ENCODE results near the gene CDH11.

The CDH11 gene, protein sequence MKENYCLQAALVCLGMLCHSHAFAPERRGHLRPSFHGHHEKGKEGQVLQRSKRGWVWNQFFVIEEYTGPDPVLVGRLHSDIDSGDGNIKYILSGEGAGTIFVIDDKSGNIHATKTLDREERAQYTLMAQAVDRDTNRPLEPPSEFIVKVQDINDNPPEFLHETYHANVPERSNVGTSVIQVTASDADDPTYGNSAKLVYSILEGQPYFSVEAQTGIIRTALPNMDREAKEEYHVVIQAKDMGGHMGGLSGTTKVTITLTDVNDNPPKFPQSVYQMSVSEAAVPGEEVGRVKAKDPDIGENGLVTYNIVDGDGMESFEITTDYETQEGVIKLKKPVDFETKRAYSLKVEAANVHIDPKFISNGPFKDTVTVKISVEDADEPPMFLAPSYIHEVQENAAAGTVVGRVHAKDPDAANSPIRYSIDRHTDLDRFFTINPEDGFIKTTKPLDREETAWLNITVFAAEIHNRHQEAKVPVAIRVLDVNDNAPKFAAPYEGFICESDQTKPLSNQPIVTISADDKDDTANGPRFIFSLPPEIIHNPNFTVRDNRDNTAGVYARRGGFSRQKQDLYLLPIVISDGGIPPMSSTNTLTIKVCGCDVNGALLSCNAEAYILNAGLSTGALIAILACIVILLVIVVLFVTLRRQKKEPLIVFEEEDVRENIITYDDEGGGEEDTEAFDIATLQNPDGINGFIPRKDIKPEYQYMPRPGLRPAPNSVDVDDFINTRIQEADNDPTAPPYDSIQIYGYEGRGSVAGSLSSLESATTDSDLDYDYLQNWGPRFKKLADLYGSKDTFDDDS

DNA sequence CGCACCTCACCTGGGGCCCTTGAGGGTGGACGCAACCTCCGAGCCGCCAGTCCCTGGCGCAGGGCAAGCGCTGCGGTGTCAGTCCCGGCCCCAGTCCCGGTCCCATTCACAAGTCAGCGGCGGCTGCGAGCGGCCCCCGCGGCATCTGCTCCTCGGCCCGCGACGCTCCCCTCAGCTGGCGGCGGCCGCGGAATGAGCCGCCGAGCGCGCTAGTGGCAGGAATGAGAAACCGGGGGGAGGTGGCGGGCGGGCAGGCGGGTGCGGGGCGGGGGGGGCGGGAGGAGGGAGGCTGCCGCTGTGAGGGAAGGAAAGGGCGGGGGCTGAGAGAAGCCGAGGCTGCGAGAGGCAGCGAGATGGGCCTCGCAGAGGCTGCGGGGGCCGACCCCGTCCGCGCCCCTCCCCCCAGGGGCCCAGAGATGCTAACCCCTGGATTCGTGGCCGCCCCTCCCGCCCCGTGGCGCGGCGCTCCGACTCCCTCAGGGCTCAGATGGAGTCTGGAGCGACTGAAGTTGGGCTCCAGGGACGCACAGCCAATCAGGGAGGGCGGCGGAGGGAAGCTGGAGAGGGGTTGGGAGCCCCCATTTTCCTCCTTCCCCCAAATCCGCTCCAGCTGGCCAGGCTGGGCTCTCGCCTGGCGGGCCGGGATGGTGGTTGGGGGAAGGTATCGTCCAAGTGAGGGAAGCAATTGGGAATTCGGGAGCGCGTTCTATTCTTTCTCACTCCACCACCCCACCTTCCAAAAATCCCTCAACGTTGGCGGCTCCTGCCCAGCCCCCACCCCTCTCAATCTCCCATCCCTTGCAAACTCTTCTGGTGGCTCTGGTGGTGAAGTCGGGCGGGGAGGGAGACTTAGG, at the start of gene CDH11:
CDH11 (minus strand) TSS at position 194 of the 854 bp plus-strand sequence. CDS start 117,194 bp downstream, outside the sequence.
- DNase-seq (ENCODE audit: low read depth in 3 of 3, low spot score in 1 of 3): no peak

- DNase-seq (ENCODE audit: low read depth in 3 of 3, low spot score in 1 of 3): no peak
These were observed 32.5 kb upstream of the CDH11 start for GRCh38 chr16:65154321-65154720.

DNA sequence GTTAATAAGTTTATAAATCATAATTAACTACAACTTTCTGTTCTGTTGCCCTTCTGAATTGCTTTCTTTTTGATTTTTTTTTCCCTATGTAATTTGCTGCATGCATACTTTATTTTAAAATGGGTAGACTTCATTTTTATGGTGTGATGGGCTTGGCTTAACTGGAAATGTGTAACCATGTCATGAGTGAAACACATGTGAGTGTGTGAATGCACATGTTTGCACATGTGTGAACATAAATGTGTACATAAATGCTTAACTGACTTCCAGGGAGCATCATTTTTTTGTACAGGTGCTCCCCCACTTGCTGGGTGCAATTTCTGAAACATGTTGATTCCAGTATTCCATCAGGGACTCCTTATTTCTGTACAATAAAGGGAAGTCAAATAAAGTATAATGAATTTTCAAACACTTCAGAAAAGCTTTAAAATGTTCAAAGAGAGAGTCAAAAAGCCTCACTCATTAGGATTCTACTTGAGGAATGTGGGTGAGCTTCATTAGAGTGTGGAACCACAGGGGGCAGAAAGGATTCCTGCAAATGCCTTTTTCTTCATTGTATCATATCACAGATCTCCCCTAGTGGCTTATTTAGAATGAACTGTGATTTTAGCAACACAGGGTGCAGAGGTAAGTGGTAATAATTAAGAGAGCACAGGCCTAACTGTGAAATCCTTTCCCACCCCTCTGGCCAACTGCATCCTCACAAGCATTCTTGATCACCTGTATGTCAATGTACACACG, 31.7 kb upstream of the CDH11 start:
- DNase-seq (ENCODE audit: low read depth in 3 of 3, low spot score in 1 of 3): no peak

GRCh38 chr16:65148804-65149203, 26.9 kb upstream of the CDH11 start:
- no peak for DNase-seq (ENCODE audit: low read depth in 3 of 3, low spot score in 1 of 3)

DNA sequence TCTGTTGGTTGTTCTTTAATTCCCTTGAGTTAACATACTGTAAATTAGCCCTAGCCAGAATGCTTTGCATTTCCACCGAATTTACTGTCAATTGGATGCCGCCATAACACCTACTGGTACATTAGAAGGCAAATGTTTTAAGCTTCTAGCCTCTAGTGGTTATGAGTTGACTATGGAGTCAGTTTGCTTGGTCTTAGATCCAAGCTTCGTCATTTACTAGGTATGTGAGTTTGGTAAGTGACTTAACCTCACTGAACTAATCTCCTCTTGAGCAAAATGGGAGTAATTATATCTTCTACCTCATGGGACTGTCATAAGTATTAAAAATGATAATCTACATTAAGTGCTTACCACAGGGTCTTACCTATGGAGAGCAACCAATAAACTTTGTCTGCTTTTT, 20.4 kb upstream of the CDH11 start:
- DNase-seq (ENCODE audit: low read depth in 3 of 3, low spot score in 1 of 3): no peak

DNA sequence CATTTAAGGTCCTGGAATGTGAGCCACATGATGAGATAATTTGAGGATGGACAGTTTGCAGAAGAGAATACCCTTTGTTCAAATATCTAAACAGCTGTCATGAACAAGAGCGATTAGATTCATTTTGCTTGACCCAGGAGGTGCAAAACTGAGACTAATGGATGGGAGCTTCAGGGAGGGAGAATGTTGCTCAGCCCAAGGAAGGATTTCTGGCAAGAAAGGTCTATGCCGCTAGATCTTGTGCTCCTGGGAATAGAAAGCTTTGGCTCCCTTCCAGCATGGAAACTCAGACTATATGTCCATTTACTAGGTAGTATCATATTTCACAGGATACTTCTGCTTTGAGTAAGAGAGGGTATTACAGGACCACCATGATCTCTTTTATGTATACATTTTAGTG, 14.8 kb upstream of the CDH11 start:
- no peak for DNase-seq (ENCODE audit: low read depth in 3 of 3, low spot score in 1 of 3)

- DNase-seq (ENCODE audit: low read depth in 3 of 3, low spot score in 1 of 3): no peak
These were observed 5.2 kb upstream of the CDH11 start for GRCh38 chr16:65126845-65127624.

DNA sequence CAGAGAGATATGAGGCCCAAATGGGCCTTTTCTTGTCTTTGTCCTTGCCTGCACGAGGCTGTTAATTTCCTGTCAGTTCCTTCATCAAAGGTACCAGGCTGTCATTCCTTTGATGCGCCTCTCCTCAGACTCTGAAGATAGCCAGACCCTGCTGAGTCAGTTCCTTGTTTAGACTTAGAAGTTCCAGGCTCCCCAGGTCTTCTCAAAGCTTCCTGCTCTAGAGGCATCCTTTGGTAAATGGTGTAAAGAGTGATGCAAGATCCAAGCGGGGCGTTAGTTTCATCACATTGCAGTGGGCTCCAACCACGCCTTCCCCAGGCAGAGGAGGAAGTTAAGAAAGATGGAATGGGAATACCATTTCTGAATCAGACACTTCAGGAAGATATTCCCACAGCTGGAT, 4.0 kb upstream of the CDH11 start:
- DNase-seq (ENCODE audit: low read depth in 3 of 3, low spot score in 1 of 3): no peak

DNA sequence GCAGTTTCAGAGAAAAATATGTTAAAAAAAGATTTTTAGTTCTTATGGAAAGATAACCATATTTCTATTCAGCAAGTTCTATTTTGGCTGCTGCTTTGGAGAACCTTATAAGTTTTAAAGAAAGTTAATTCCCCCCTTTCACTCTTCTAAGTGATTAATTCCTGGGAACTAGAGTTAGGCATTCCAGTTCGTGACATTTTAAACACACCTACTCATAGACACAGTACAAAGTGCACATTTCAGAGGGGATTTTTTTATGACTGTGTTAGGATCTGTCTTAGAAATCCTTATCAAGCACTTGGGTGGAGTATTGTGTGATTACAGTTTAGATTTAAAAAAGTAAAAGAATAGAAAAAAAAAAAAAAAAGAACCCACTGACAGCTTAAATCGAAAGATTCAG, 3.5 kb upstream of the CDH11 start:
- no peak for DNase-seq (ENCODE audit: low read depth in 3 of 3, low spot score in 1 of 3)

- no peak for DNase-seq (ENCODE audit: low read depth in 3 of 3, low spot score in 1 of 3)
These were observed 2.7 kb upstream of the CDH11 start for GRCh38 chr16:65124596-65124995.

- no peak for DNase-seq (ENCODE audit: low read depth in 3 of 3, low spot score in 1 of 3)
These were observed 2.3 kb upstream of the CDH11 start for GRCh38 chr16:65124212-65124548.

DNA sequence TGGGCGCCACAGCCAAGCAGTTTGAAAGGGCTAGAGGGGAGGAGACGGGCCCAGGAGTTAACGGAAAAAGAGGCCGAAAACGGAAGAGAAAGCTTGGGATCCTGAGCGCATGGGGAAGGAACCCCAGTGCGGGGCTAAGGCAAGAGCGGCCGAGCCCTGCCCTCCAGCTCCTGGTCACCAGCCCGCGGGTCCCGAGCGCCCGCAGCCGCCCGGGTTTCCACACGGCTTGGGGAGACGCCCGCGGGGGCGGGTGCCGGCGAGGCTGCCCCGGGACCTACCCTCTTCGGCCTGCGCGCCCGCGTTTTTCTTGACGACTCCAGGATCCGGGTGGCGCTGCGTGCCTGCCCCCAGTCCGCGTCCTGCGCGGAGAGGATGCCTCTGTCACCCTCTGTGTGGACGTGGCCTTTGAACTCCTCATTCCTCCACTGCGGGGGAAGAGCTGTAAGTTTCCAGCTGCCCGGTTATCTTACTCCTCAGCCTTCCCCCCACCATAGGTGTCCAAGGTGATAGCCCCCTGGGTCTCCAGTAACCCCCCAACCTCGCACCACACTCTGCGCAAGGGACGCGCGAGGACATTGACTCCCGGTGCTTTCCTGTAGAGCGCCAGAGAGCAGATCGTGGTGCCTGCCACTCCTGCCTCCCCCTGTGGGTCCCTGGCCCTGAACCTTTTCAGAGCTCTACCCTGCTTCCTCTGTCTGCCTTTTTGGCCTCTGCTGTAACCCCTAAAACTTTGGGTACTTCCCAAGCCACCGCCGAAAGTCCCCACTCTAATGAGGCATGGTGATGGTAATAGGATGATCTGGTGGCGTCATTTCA, 1.7 kb upstream of the CDH11 start:
- DNase-seq (ENCODE audit: low read depth in 3 of 3, low spot score in 1 of 3): no peak

- DNase-seq (ENCODE audit: low read depth in 3 of 3, low spot score in 1 of 3): no peak
These were observed 997 bp upstream of the CDH11 start for GRCh38 chr16:65122724-65123395.

DNA sequence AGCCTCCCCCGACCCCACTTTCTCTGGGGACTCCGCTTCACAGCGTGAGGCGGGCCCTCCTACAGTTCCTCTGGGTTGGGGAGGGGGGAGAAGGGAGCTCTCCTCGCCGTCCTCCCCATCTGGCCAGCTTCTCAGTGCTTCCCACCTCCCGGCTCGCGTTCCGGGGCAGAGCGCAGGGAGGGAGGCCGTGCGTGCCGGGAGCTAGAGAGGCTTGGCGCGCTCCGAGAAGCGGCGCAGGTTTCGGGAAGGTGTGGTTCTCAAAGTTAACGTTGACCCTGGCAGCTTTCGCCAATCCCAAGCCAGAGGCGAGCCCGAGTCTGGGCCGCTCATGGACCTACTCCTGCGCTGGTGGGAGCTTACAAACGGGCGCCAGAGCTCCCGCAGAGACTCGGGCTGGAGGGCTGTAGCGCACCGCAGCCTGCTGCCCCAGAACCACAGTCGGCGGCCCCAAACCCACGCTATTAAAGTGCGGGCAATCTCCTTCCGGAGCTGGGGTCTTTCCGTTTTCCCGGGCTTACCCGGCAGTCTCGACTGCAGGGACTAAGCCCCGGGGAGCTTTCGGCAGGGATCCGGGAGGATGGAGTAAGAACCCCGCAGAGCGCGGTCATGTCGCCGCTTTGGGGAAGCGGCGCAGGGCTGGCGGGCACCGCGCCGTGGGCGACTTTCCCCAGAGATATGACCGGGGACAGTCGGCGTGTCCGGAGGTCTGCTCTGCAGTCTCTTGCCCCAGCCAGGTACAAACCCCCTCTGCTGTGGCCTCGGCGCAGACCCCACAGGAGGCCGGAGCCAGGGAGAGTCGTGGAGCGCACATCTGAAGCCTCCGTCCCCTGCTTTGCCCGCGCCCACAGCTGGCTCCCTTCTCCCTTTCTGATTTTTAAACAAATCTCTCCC, 787 bp downstream of the CDH11 start:
- no peak for DNase-seq (ENCODE audit: low read depth in 3 of 3, low spot score in 1 of 3)

DNA sequence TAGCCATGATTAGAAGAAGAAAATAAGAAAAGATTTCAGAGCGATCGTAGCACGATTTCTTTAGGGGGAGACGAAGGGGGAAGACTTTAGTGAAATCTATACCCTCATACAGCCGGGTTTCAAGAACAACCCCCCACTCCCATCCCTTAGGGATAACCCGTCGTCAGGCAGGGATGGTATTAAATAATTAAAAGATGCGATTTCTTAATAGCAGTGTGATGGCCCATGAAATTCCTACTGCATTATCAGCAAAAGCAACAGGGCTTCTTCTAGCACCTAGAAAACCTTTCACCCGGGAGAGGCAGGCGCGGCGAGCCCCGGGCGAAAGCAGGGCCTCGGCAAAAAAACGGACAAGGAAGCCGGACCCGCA, 1.4 kb downstream of the CDH11 start:
- no peak for DNase-seq (ENCODE audit: low read depth in 3 of 3, low spot score in 1 of 3)

DNA sequence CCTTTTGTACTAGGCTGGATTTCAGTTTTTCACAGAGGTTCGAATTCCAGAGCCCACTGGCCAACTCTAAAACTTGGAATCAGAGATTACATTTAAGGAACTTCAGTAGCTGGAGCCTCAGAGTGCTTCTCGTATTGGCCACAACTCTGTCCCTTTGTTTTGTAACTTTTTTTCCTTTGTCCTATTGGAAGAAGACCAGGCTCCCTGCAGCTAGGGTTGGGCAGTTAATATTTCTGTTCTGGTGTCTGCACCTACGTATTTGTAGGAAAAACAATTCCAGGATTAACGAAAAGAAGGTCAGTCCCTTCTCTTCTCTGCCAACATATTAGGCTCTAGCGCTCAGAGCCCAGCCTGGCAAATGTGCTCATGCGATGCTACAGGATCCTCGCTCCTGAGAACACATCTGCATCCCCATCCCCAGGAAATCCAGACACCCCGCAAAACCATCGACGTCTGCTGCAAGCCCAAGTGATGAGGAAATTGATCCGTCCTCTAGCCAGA, 1.9 kb downstream of the CDH11 start:
- DNase-seq (ENCODE audit: low read depth in 3 of 3, low spot score in 1 of 3): no peak

- DNase-seq (ENCODE audit: low read depth in 3 of 3, low spot score in 1 of 3): no peak
These were observed 2.4 kb downstream of the CDH11 start for GRCh38 chr16:65119435-65119834.

DNA sequence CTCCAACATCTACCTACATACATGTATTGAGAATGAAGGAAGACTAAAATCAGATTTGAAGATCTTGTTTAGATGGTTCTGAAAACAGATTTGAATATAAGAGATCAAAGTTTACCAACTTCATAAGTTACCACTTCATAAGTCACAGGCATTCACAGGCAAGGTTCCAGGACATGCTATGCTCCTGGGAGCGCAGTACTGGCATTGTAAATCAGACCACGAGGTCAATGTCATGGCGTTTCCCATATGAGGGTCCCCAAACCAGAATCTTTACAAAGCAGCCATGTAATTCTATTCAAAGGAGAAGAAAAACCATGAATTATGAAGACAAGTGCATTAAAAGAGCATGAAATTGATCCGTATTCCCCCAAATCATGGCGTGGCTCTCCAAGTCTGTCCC, 3.0 kb downstream of the CDH11 start:
- DNase-seq (ENCODE audit: low read depth in 3 of 3, low spot score in 1 of 3): no peak
